IPS-18c (cell line): ENCODE data around the gene TMEM176B.

ENCODE experiments used
- H3K4me3 ChIP-seq: 2 replicates; pipeline ENCODE4 v1.7.0; 2013; ENCODE audit warnings: low read depth, mild to moderate bottlenecking, low read length, moderate library complexity; ENCODE audit not compliant: insufficient read depth
- H3K9me3 ChIP-seq: one replicate; pipeline ENCODE4 v1.6.1; 2013; ENCODE audit warnings: mild to moderate bottlenecking, low read length, moderate library complexity; ENCODE audit not compliant: control insufficient read depth, insufficient read depth

TMEM176B gene

GRCh38 chr7:150742286-150742968 is 57.7 kb downstream of the TMEM176B start:
- H3K4me3 ChIP-seq = no peak overlapping the region
- H3K9me3 ChIP-seq = no peaks in the 10 kb centered on the region
